ENCODE measurements around the gene BEST4. TPM values are rescaled to one million over a fixed set of nuclear protein-coding genes. Genes with fewer than 3 reads are reported as not detected.

BEST4 gene
- total and polyA plus RNA-seq, 2 of the 4 experiments (the other 2 are of a cell fraction) = 0.07 TPM; not detected in 1

DNA sequence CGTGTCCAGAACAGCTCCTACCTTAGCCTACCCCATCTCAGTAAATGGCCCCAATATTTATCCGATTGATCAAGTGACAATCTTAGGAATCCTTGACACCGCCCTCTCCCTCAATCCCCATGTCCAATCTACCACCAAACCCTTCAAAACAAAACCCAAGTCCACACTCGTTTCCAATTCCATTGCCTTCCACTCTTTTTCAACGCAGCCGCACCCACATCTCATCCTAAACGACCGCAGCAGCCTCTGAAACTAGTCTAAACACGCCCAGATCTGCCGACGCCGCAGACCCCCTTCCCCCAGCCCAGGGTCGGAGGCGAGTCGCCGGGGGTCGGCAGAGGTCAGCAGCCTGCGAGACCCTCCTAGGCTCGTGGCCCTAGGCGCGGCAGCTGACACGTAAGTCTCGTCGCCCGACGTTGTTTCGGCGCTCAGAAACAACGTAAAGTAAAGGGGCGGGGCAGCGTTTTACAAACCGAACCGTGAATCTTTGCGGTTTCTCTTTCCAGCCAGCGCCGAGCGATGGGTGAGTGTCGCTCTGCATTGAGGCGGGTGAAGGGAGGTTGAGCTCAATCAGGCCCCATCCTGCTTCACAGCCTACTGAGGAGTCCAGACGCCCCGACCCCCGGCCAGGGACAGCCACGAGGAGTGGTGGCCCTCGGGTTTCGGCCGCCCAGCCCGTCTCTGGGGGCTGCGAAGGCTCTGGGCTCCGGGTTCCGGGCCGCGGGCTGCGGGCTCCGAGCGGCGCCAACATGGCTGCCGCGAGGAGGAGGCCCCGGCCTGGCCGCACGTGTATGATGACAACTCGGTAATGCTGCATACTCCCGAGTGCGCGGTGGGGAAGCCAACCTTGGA, 12.7 kb downstream of the BEST4 start, which contains the start of gene RPS8:
RPS8 (plus strand) TSS at position 463 of the 852 bp plus-strand sequence; CDS start at position 520, 57 bp downstream.
- Histone ChIP-seq H3K9me1 (ENCODE audit: insufficient read depth, low read length) (peaks cover 12% of the 10 kb centered on the region), H2BK20ac (ENCODE audit: low read depth, low read length) (no peak within 1 kb of the TSS), H2AK5ac (ENCODE audit: low read depth, low read length) (peak within 1 kb of the TSS; percentile 95), H4K5ac (ENCODE audit: low read depth, low read length) (peak within 1 kb of the TSS; percentile 97), H3K4ac (ENCODE audit: low read depth, low read length) (peak within 1 kb of the TSS; percentile 97), H4K20me1 (ENCODE audit: insufficient read depth, low read length) (peaks cover 41% of the 10 kb centered on the region), H3K4me3 (ENCODE audit: insufficient read depth, low read depth, low read length) (peak within 1 kb of the TSS; percentile 78), H3K9me3 (ENCODE audit: control insufficient read depth, insufficient read depth, low read length) (no peaks in the 10 kb centered on the region), H2BK5ac (ENCODE audit: low read depth, low read length, poor library complexity, severe bottlenecking) (peak within 1 kb of the TSS; percentile 87), H2AK9ac (replicated peaks; ENCODE audit: low read depth, low read length, poor library complexity) (peak within 1 kb of the TSS; percentile 99), H3K56ac (ENCODE audit: extremely low read depth, insufficient read depth, low read length) (peak within 1 kb of the TSS; percentile 82), H4K91ac (ENCODE audit: insufficient read depth, low read depth, low read length) (peak within 1 kb of the TSS; percentile 82), H4K8ac (ENCODE audit: low read depth in 2 of 2, low read length in 2 of 2) (peak within 1 kb of the TSS; percentile 92 to 99), H3K4me1 (ENCODE audit: control insufficient read depth, insufficient read depth, low read length) (peaks cover 12% of the 10 kb centered on the region), H3K23ac (ENCODE audit: low read depth, low read length) (peak within 1 kb of the TSS; percentile 93), H3K4me2 (ENCODE audit: low read depth, low read length) (peak within 1 kb of the TSS; percentile 98), H2AFZ (replicated peaks; ENCODE audit: low read length, poor library complexity) (peak within 1 kb of the TSS; percentile 96), H3K36me3 (ENCODE audit: control insufficient read depth, insufficient read depth, low read length) (peaks cover 34% of the 10 kb centered on the region), H3K9ac (ENCODE audit: low read depth, low read length) (peak within 1 kb of the TSS; percentile 98), H2BK120ac (ENCODE audit: low read depth, low read length) (peak within 1 kb of the TSS; percentile 46; the same call in 1 of the 2 replicates), H2BK15ac (ENCODE audit: low read depth, low read length) (no peak within 1 kb of the TSS), H3K79me1 (ENCODE audit: low read depth in 1 of 2, low read length in 2 of 2) (peaks cover 17 to 55% of the 10 kb centered on the region in 2 experiments), H3K27me3 (ENCODE audit: control insufficient read depth, insufficient read depth, low read length) (no peaks in the 10 kb centered on the region), H3K27ac (ENCODE audit: insufficient read depth, low read length) (peak within 1 kb of the TSS; percentile 91), H3K14ac (replicated peaks; ENCODE audit: low read depth, low read length) (peak within 1 kb of the TSS; percentile 98), H3K18ac (ENCODE audit: low read depth, low read length) (peak within 1 kb of the TSS; percentile 49)
- BruUV-seq (replicated peaks) = TSS peak; percentile 93
- ChIA-PET POLR2A (ENCODE audit: unreplicated experiment) (interaction anchor here (0.5 to 1.1 kb wide), 6 partner anchors 9 to 745 kb away, joined by 3 to 5 read pairs (median 4); partner anchors contain the start of genes PLK3 and UROD), CTCF (interaction anchor here (0.6 to 1.2 kb wide), 3 partner anchors 25 to 1139 kb away, joined by 3 to 4 read pairs (median 3); partner anchors contain the start of gene PLK3)
- 0% methylated on average over 47 of the region's 65 CpGs; no CpG with 5 or more reads in 1 of the 2 experiments for WGBS, 2 experiments (ENCODE audit: extremely low coverage in 2 of 2, insufficient read length in 1 of 2)
- dilution Hi-C loops (cut with HindIII; ENCODE audit: low sequenced_read_pairs, unreplicated experiment) = no loop called here
- in situ Hi-C loops (cut with MboI; ENCODE audit: low sequenced_read_pairs) = no loop called here
- DNase-seq (peak; percentile 93), ATAC-seq (ENCODE audit: low read depth) (peak; percentile 87)
- intact Hi-C loops (cut with micrococcal nuclease) = loop anchor here (2.0 kb wide), 1 partner anchor 37 kb away; the partner anchor contains the start of gene KIF2C
- TF ChIP-seq MAFK (IDR thresholded peaks at IDR 0.05; ENCODE audit: low read depth, low read length) (peak; percentile 11; the same call in 1 of the 2 replicates), FOS (IDR thresholded peaks at IDR 0.05; ENCODE audit: low read depth, low read length) (no peak), RCOR1 (IDR thresholded peaks at IDR 0.05; ENCODE audit: insufficient replicate concordance, low read length) (no peak), RAD21 (IDR thresholded peaks at IDR 0.05; ENCODE audit: low read length) (no peak), MXI1 (IDR thresholded peaks at IDR 0.05; ENCODE audit: borderline replicate concordance, low read depth, low read length) (peak; percentile 82), CEBPB (IDR thresholded peaks at IDR 0.05; ENCODE audit: low read depth, low read length) (no peak), MAZ (IDR thresholded peaks at IDR 0.05; ENCODE audit: borderline replicate concordance, low read depth, low read length) (peak; percentile 45; the same call in 1 of the 2 replicates), POLR2A (IDR thresholded peaks at IDR 0.05; ENCODE audit: low read depth, low read length) (peak; percentile 99), BHLHE40 (IDR thresholded peaks at IDR 0.05; ENCODE audit: low read depth, low read length) (peak; percentile 36; the same call in 1 of the 2 replicates), CHD1 (IDR thresholded peaks at IDR 0.05; ENCODE audit: low read depth, low read length) (no peak), RFX5 (IDR thresholded peaks at IDR 0.05; ENCODE audit: low read depth, low read length) (no peak), SMC3 (IDR thresholded peaks at IDR 0.05; ENCODE audit: low read depth, low read length) (no peak), NFE2L2 (IDR thresholded peaks at IDR 0.05; ENCODE audit: low read depth, low read length) (peak; percentile 26; the same call in 1 of the 2 replicates)
- TF ChIP-seq, protein P1, sequence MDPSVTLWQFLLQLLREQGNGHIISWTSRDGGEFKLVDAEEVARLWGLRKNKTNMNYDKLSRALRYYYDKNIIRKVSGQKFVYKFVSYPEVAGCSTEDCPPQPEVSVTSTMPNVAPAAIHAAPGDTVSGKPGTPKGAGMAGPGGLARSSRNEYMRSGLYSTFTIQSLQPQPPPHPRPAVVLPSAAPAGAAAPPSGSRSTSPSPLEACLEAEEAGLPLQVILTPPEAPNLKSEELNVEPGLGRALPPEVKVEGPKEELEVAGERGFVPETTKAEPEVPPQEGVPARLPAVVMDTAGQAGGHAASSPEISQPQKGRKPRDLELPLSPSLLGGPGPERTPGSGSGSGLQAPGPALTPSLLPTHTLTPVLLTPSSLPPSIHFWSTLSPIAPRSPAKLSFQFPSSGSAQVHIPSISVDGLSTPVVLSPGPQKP (IDR thresholded peaks at IDR 0.05; ENCODE audit: borderline replicate concordance, low read depth, low read length) = no peak
- TF ChIP-seq, protein P2, sequence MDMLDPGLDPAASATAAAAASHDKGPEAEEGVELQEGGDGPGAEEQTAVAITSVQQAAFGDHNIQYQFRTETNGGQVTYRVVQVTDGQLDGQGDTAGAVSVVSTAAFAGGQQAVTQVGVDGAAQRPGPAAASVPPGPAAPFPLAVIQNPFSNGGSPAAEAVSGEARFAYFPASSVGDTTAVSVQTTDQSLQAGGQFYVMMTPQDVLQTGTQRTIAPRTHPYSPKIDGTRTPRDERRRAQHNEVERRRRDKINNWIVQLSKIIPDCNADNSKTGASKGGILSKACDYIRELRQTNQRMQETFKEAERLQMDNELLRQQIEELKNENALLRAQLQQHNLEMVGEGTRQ (IDR thresholded peaks at IDR 0.05; ENCODE audit: low read depth, low read length) = 0 out of 2 replicates have a peak, but pooled peaks have one; percentile 47
